ENCODE data around the gene ZNF415. TPM values are rescaled to one million over a fixed set of nuclear protein-coding genes. Genes with fewer than 3 reads are reported as not detected.

The ZNF415 gene
- total RNA-seq, 4 donors from 2014 or later = 9.5 to 27.2 (median 14.7) TPM

DNA sequence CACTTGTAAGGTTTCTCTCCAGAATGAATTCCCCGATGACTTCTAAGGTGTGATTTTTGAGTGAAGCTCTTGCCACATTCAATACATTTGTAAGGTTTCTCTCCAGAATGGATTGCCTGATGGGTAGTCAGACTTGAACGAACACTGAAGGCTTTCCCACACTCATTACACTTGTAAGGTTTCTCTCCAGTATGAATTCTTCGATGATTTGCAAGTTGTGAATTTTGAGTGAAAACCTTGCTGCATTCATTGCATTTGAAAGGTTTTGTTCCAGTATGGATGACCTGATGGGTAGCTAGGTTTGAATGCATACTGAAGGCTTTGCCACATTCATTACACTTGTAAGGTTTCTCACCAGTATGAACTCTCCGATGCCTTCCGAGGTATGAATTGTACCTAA lies 63.9 kb downstream of the ZNF415 start:
- DNase-seq = no peak
- Histone ChIP-seq H3K27ac (no peak overlapping the region), H3K4me1 (no peaks in the 10 kb centered on the region), H3K4me3 (no peak overlapping the region), H3K9me3 (peaks cover 0 to 48% of the 10 kb centered on the region in 2 donors), H3K27me3 (no peaks in the 10 kb centered on the region), H3K36me3 (no peaks in the 10 kb centered on the region)
- intact Hi-C loops (cut with DNase I; ENCODE audit: low total_unique reads) = no loop called here
- TF ChIP-seq, protein P1, sequence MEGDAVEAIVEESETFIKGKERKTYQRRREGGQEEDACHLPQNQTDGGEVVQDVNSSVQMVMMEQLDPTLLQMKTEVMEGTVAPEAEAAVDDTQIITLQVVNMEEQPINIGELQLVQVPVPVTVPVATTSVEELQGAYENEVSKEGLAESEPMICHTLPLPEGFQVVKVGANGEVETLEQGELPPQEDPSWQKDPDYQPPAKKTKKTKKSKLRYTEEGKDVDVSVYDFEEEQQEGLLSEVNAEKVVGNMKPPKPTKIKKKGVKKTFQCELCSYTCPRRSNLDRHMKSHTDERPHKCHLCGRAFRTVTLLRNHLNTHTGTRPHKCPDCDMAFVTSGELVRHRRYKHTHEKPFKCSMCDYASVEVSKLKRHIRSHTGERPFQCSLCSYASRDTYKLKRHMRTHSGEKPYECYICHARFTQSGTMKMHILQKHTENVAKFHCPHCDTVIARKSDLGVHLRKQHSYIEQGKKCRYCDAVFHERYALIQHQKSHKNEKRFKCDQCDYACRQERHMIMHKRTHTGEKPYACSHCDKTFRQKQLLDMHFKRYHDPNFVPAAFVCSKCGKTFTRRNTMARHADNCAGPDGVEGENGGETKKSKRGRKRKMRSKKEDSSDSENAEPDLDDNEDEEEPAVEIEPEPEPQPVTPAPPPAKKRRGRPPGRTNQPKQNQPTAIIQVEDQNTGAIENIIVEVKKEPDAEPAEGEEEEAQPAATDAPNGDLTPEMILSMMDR (IDR thresholded peaks at IDR 0.05) = no peak
- no peak for TF ChIP-seq POLR2A (IDR thresholded peaks at IDR 0.05)

DNA sequence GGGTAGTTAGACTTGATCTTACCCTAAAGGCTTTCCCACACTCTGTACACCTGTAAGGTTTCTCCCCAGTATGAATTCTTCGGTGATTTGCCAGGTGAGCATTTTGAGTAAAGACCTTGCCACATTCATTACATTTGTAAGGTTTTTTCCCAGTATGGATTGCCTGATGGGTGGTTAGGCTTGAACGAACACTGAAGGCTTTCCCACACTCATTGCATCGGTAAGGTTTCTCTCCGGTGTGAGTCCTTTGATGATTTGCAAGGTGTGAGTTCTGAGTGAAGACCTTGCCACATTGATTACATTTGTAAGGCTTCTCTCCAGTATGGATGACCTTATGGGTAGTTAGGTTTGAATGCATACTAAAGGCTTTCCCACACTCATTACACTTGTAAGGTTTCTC lies 64.5 kb downstream of the ZNF415 start:
- no peak for DNase-seq
- TF ChIP-seq, protein P1 (IDR thresholded peaks at IDR 0.05) = no peak
- TF ChIP-seq POLR2A (IDR thresholded peaks at IDR 0.05) = no peak
- Histone ChIP-seq H3K9me3 (peaks cover 0 to 53% of the 10 kb centered on the region in 2 donors), H3K27ac (no peak overlapping the region), H3K36me3 (no peaks in the 10 kb centered on the region), H3K27me3 (no peaks in the 10 kb centered on the region), H3K4me1 (no peaks in the 10 kb centered on the region), H3K4me3 (no peak overlapping the region)
- intact Hi-C loops (cut with DNase I; ENCODE audit: low total_unique reads) = no loop called here

DNA sequence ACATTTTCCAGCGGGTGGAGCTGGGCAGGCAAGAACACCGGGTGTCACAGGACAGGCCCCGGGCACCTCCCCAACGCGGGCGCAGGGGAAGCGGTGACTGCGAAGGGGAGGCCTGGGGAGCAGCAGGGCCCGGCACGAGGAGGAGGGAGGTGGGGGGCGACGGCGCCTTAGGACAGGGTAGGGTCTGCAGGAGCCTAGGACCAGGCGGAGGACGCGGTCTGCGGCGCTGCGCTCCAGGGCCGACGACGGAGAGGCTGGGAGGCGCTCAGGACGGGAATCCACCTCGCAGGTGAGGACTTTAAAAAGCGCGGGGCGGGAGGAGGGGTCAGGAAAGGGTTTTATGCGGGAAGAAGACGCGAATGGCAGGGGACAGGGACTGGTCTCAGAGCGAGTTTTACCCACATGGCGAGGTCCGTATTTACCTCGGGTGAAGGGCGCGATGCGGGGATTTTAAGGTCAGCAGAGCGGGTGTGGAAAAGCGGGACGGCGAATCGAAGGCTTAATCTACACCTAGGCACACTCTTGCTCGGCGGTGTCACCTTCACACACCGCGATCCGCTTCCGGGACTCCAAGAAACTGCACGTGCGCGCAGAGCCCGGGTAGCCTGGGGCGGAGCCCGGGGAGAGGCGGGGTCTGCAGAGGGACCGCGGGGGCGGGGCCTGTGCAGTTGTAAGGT lies 74.7 kb downstream of the ZNF415 start:
- H3K27ac ChIP-seq = no peak overlapping the region
- no peak overlapping the region for H3K4me3 ChIP-seq
- TF ChIP-seq, protein P1 (IDR thresholded peaks at IDR 0.05) = no peak
- no peak for DNase-seq
- no peaks in the 10 kb centered on the region for H3K36me3 ChIP-seq
- intact Hi-C loops (cut with DNase I; ENCODE audit: low total_unique reads) = no loop called here
- H3K27me3 ChIP-seq = peaks cover 0 to 5% of the 10 kb centered on the region in 2 donors
- no peaks in the 10 kb centered on the region for H3K4me1 ChIP-seq
- peaks cover 0 to 9% of the 10 kb centered on the region in 2 donors for H3K9me3 ChIP-seq

Other genes with a start within 250 kb of the ZNF415 start
- 10 to 100 TPM in 3 of 4 donors, 1 to 10 TPM in 1; 3.6 to 67.6 (median 15.2) TPM for gene ZNF320, start 235.3 kb downstream of the ZNF415 start, total RNA-seq
- 10 to 100 TPM in 1 of 4 donors, 1 to 10 TPM in 2, not detected in 1; 1.5 to 34.4 (median 6.1) TPM for gene ZNF888, start 209.5 kb downstream of the ZNF415 start, total RNA-seq
- 10 to 100 TPM in 2 of 4 donors, 1 to 10 TPM in 2; 3.1 to 25.4 (median 11.9) TPM for gene ZNF816, start 170.0 kb downstream of the ZNF415 start, total RNA-seq
- gene ERVV-1, start 119.0 kb downstream of the ZNF415 start, total RNA-seq = not detected
- not detected for gene ERVV-2, start 88.2 kb downstream of the ZNF415 start, total RNA-seq
- 10 to 100 TPM; 10.9 to 75.3 (median 52.1) TPM for gene ZNF160, start 29.5 kb downstream of the ZNF415 start, total RNA-seq
- gene ZNF347, start 26.1 kb upstream of the ZNF415 start, total RNA-seq = 10 to 100 TPM; 10.2 to 25.4 (median 16.9) TPM
- 10 to 100 TPM in 1 of 4 donors, 1 to 10 TPM in 2, under 1 TPM in 1; 0.77 to 14.2 (median 4.3) TPM for gene ZNF665, start 60.4 kb upstream of the ZNF415 start, total RNA-seq
- gene ZNF677, start 122.0 kb upstream of the ZNF415 start, total RNA-seq = 10 to 100 TPM in 3 of 4 donors, 1 to 10 TPM in 1; 3.1 to 62.7 (median 23.4) TPM
- not detected for gene VN1R2, start 125.4 kb upstream of the ZNF415 start, total RNA-seq
- gene VN1R4, start 134.8 kb upstream of the ZNF415 start, total RNA-seq = not detected
- 10 to 100 TPM in 2 of 4 donors, 1 to 10 TPM in 2; 5.0 to 18.0 (median 10.3) TPM for gene ZNF845, start 200.8 kb upstream of the ZNF415 start, total RNA-seq
- 10 to 100 TPM; 15.0 to 25.7 (median 22.3) TPM for gene ZNF525, start 232.8 kb upstream of the ZNF415 start, total RNA-seq

Data from uterus (tissue), 4 donors.